Sigmoid colon (tissue), 7 donors: Measurements from ENCODE around the gene MEI1. TPM values are rescaled to one million over a fixed set of nuclear protein-coding genes. Genes with fewer than 3 reads are reported as not detected.

Source experiments
- DNase-seq: peaks from one replicate; pipeline ENCODE4 v3.0.0-alpha.2; 2019
- H3K27ac ChIP-seq, 4 donors: fragments of 200-600 bp; sonication (generic); one replicate each; pipeline ENCODE4 v1.5.1; 2016 to 2019; ENCODE audit warnings: mild to moderate bottlenecking in 1 of 4
- H3K27me3 ChIP-seq, 3 donors: fragments of 200-600 bp; sonication (generic); one replicate each; pipeline ENCODE4 v1.5.1; 2019; ENCODE audit warnings: mild to moderate bottlenecking in 1 of 3
- H3K36me3 ChIP-seq, 4 donors: fragments of 200-600 bp; sonication (generic); one replicate each; pipeline ENCODE4 v1.5.1; 2016 to 2019
- H3K4me1 ChIP-seq, 4 donors: fragments of 200-600 bp; sonication (generic); one replicate each; pipeline ENCODE4 v1.5.1; 2017 to 2019
- H3K4me3 ChIP-seq, 4 donors: fragments of 200-600 bp; sonication (generic); one replicate each; pipeline ENCODE4 v1.5.1; 2017 to 2019; ENCODE audit warnings: mild to moderate bottlenecking in 2 of 4, moderate library complexity in 1 of 4
- H3K9me3 ChIP-seq, 4 donors: fragments of 200-600 bp in 3 of 4; sonication (generic) in 3 of 4; one replicate each; pipeline versions ENCODE4 v1.5.1 to v1.6.1; 2013 to 2019
- EP300 ChIP-seq, 4 donors: sonication (generic); formaldehyde crosslinking; IDR thresholded peaks; one replicate each; pipeline ENCODE4 v1.6.1; 2017; ENCODE audit warnings: antibody characterized with exemption in 4 of 4
- POLR2A ChIP-seq, 2 donors: fragments of 450-650 bp; IDR thresholded peaks; one replicate each; pipeline ENCODE4 v1.6.1; 2016; ENCODE audit warnings: antibody characterized with exemption in 2 of 2, mild to moderate bottlenecking in 2 of 2, moderate library complexity in 2 of 2
- POLR2AphosphoS5 ChIP-seq, 4 donors: sonication (generic); formaldehyde crosslinking; IDR thresholded peaks; one replicate each; pipeline ENCODE4 v1.6.1; 2017; ENCODE audit warnings: antibody characterized with exemption in 4 of 4
- WGBS, 2 donors: extraction: QIAGEN DNeasy Blood & Tissue Kit; methylation state at CpG; one replicate each; pipeline ENCODE4 v1.1.7; 2013; 5-methylcytosine and 5-hydroxymethylcytosine counted together
- intact Hi-C: fragments of 100-400 bp; cut with DNase I; formaldehyde crosslinking; loops from one replicate; pipeline ENCODE4 v1.15.1; 2023
- polyA plus RNA-seq, 3 donors: library from polyadenylated mRNA; stranded (reverse); fragments of 200-250 nt; gene quantifications; one replicate each; pipeline ENCODE4 v1.2.3, GENCODE V29; 2013
- total RNA-seq, 4 donors: library from RNA; depleted of rRNA; stranded (reverse); fragments of >200 nt; gene quantifications; one replicate each; pipeline ENCODE4 v1.1.0, GENCODE V29; 2016
- TF ChIP-seq, protein P1 (sequence below), 4 experiments: fragments of 450-650 bp in 3 of 4; fragments of 200-600 bp in 1 of 4; IDR thresholded peaks; one replicate each; pipeline ENCODE4 v1.5.1; 2016 to 2019; ENCODE audit warnings: antibody characterized with exemption in 4 of 4, mild to moderate bottlenecking in 3 of 4, moderate library complexity in 2 of 4
- donor health status: healthy with polysubstance abuse.
- donor health status: Bipolar disorder and iron deficiency.
- donor health status: healthy.

The MEI1 gene
- total and polyA plus RNA-seq, 7 donors: 0.54 to 6.4 (median 1.2) TPM; not detected in 2

DNA sequence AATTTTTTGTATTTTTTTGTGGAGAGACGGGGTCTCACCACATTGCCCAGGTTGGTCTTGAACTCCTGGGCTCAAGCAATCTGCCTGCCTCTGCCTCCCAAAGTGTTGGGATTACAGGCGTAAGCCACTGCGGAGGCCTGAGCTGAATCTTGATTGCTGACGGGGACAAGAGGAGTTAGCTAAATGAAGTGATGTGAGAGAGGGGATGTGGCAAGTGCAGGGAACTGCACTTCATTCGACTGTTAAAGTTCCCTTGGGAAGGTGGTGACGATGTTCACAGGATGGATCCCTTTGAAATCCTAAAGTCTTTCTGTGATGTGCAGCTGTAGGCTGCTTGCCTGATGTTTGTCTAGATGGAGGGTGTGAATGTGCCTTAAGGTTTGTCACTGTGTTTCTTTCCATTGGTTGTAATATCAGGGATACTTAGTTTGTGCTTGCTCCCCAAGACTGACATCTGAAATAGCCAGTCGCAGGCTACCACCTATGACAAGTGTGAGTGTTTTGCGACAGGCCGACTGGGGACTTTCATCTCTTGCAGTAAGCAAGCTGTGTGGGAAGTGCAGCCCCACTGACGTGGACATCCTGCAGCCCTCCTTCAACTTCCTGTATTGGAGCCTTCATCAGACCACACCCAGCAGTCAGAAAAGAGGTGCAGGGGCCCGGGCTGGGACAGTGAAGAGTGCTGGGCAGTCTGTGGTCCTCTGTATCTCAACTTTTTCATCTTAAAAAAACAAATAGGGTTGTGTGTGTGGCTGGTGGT lies 81.6 kb downstream of the MEI1 start:
- no peak for TF ChIP-seq EP300 (IDR thresholded peaks at IDR 0.05)
- TF ChIP-seq, protein P1, sequence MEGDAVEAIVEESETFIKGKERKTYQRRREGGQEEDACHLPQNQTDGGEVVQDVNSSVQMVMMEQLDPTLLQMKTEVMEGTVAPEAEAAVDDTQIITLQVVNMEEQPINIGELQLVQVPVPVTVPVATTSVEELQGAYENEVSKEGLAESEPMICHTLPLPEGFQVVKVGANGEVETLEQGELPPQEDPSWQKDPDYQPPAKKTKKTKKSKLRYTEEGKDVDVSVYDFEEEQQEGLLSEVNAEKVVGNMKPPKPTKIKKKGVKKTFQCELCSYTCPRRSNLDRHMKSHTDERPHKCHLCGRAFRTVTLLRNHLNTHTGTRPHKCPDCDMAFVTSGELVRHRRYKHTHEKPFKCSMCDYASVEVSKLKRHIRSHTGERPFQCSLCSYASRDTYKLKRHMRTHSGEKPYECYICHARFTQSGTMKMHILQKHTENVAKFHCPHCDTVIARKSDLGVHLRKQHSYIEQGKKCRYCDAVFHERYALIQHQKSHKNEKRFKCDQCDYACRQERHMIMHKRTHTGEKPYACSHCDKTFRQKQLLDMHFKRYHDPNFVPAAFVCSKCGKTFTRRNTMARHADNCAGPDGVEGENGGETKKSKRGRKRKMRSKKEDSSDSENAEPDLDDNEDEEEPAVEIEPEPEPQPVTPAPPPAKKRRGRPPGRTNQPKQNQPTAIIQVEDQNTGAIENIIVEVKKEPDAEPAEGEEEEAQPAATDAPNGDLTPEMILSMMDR (IDR thresholded peaks at IDR 0.05): no peak
- no peak for TF ChIP-seq POLR2A (IDR thresholded peaks at IDR 0.05)
- TF ChIP-seq POLR2AphosphoS5 (IDR thresholded peaks at IDR 0.05): no peak
- H3K9me3 ChIP-seq: no peaks in the 10 kb centered on the region
- no peaks in the 10 kb centered on the region for H3K27me3 ChIP-seq
- intact Hi-C loops: no loop called here
- H3K27ac ChIP-seq: no peak overlapping the region
- H3K36me3 ChIP-seq: no peaks in the 10 kb centered on the region
- no peaks in the 10 kb centered on the region for H3K4me1 ChIP-seq
- WGBS, 2 donors: 49 to 58% methylated on average over 11 of the region's 11 CpGs
- H3K4me3 ChIP-seq: no peak overlapping the region
- peak; percentile 78 for DNase-seq

DNA sequence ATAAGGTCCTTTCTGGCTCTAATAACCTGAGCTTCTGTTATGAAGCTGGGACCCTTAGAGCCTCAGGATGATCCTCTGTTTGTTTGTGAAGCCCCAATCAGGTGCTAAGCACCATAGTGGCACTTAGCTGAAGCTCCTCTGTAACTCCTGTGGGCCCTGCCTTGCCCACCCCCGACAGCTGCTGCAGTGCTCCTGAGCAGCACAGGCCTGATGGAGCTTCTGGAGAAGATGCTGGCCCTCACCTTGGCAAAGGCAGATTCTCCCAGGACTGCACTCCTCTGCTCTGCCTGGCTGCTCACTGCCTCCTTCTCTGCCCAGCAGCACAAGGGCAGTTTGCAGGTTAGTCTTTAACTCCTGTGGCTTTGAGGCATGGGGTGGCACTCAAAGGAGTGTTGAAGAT lies 82.2 kb downstream of the MEI1 start:
- no peak for DNase-seq
- Histone ChIP-seq H3K9me3 (no peaks in the 10 kb centered on the region), H3K27me3 (no peaks in the 10 kb centered on the region), H3K4me3 (no peak overlapping the region), H3K36me3 (no peaks in the 10 kb centered on the region), H3K4me1 (no peaks in the 10 kb centered on the region), H3K27ac (no peak overlapping the region)
- intact Hi-C loops: no loop called here
- no peak for TF ChIP-seq POLR2AphosphoS5 (IDR thresholded peaks at IDR 0.05)
- TF ChIP-seq POLR2A (IDR thresholded peaks at IDR 0.05): no peak
- no peak for TF ChIP-seq EP300 (IDR thresholded peaks at IDR 0.05)
- WGBS, 2 donors: 56 to 69% methylated on average over 1 of the region's 1 CpG

DNA sequence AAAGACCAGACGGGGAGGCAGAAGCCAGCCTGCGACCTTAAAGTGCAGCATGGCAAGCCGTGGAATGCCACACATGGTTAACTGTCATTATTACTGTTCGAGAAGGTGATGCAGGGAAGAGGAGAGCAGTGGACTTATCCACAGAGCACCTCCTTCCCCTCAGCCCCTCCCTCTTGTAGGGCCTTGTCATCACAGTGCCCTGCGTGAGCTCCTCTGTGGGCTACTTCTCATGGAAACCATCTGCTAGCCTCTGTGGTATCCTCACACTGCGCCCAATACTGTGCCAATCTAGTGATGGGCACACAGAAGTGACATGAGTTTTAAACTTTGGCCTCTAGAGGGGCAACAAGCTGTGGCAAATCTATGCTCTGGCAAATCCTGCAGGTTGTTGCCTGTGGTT lies 83.0 kb downstream of the MEI1 start:
- intact Hi-C loops: no loop called here
- Histone ChIP-seq H3K9me3 (no peaks in the 10 kb centered on the region), H3K27ac (no peak overlapping the region), H3K4me3 (no peak overlapping the region), H3K27me3 (no peaks in the 10 kb centered on the region), H3K36me3 (no peaks in the 10 kb centered on the region), H3K4me1 (no peaks in the 10 kb centered on the region)
- TF ChIP-seq POLR2A (IDR thresholded peaks at IDR 0.05): no peak
- TF ChIP-seq, protein P1 (IDR thresholded peaks at IDR 0.05): no peak
- TF ChIP-seq POLR2AphosphoS5 (IDR thresholded peaks at IDR 0.05): no peak
- TF ChIP-seq EP300 (IDR thresholded peaks at IDR 0.05): no peak
- DNase-seq: no peak
- WGBS, 2 donors: 83 to 87% methylated on average over 6 of the region's 6 CpGs

DNA sequence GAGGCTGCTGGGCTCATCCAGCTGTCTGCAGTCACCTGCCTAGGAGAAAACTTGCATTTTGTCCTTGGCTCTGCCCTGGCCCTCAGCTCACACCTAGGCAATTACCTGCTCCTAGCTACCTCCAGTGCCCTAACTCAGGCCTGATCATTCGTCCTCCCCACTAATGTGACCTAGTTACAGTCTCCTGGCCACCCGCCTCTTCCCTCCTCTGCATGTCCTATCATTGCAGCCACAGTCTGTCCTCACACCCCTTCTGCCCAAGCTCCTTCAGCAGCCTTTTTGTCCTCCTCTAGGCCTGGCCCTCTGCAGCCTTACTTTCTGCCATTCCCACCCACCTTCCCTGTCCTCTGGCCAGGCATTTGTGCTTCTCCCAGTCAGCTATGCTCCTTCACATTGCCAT lies 83.4 kb downstream of the MEI1 start:
- intact Hi-C loops: no loop called here
- TF ChIP-seq EP300 (IDR thresholded peaks at IDR 0.05): no peak
- TF ChIP-seq, protein P1 (IDR thresholded peaks at IDR 0.05): no peak
- TF ChIP-seq POLR2AphosphoS5 (IDR thresholded peaks at IDR 0.05): no peak
- no peak for TF ChIP-seq POLR2A (IDR thresholded peaks at IDR 0.05)
- 81 to 86% methylated on average over 2 of the region's 2 CpGs for WGBS, 2 donors

DNA sequence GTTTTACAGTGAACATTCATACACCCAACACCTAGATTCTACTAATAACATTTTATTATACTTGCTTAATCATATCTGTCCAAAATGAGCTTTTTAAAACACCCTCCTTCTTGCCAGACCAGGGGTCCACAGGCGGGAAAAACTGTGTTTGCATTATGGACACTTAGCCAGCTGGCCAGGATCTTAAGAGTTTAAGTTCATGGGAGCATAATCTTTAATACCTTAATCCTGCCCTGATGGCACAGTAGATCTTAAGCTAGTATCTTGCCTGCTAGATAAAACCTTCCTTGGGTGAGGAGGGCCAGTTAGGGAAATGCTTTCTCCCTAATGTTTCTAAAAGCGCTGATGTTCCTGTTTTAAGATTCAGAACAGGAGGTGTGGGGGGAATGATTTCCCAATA lies 88.0 kb downstream of the MEI1 start:
- 76 to 83% methylated on average over 2 of the region's 2 CpGs for WGBS, 2 donors
- Histone ChIP-seq H3K27ac (no peak overlapping the region), H3K4me3 (no peak overlapping the region), H3K27me3 (no peaks in the 10 kb centered on the region), H3K9me3 (no peaks in the 10 kb centered on the region), H3K36me3 (no peaks in the 10 kb centered on the region), H3K4me1 (no peaks in the 10 kb centered on the region)
- intact Hi-C loops: no loop called here
- TF ChIP-seq POLR2A (IDR thresholded peaks at IDR 0.05): no peak
- no peak for TF ChIP-seq EP300 (IDR thresholded peaks at IDR 0.05)
- no peak for TF ChIP-seq POLR2AphosphoS5 (IDR thresholded peaks at IDR 0.05)
- DNase-seq: no peak

More for the DNA sequence above, 83.4 kb downstream of the MEI1 start:
- Histone ChIP-seq H3K9me3 (no peaks in the 10 kb centered on the region), H3K27me3 (no peaks in the 10 kb centered on the region), H3K4me3 (no peak overlapping the region), H3K27ac (no peak overlapping the region), H3K4me1 (no peaks in the 10 kb centered on the region), H3K36me3 (no peaks in the 10 kb centered on the region)
- DNase-seq: no peak
